IMR-90 (cell line): Measurements from ENCODE around the gene PCA3. TPM values are rescaled to one million over a fixed set of nuclear protein-coding genes. Genes with fewer than 3 reads are reported as not detected.

ENCODE experiments used
- ATAC-seq: fragments of 200-7000 bp; cut with Tn5 transposase; 2 replicates; pipeline ENCODE4 v1.9.1; 2020; ENCODE audit warnings: low read depth, mild to moderate bottlenecking, moderate library complexity
- BruUV-seq: library from RNA; stranded (reverse); fragments of 400-500 nt; replicated peaks from 2 replicates; lab custom pipeline; 2021; lab: Mats Ljungman, UMichigan
- CTCF ChIA-PET: fragments of 300-600 bp; formaldehyde crosslinking; extraction: SDS; loops from one replicate; lab custom pipeline; 2021; ENCODE audit warnings: antibody characterized with exemption; lab: Yijun Ruan, JAX
- POLR2A ChIA-PET: fragments of 300-600 bp; sonication (Branson Sonifier 250); formaldehyde crosslinking; loops from one replicate; lab custom pipeline; 2022; ENCODE audit warnings: antibody characterized with exemption; ENCODE audit not compliant: unreplicated experiment; lab: Charles Lee
- DNase-seq: peaks from one replicate; pipeline ENCODE4 v3.0.0; 2013
- H2AFZ ChIP-seq: replicated peaks from 2 replicates; pipeline ENCODE3; 2013; ENCODE audit warnings: low read length, mild to moderate bottlenecking; ENCODE audit not compliant: poor library complexity
- H2AK5ac ChIP-seq: 2 replicates; pipeline ENCODE4 v1.6.1; 2013; ENCODE audit warnings: low read depth, low read length, inconsistent platforms
- H2AK9ac ChIP-seq: replicated peaks from 2 replicates; pipeline ENCODE3; 2013; ENCODE audit warnings: mild to moderate bottlenecking, low read depth, low read length, moderate library complexity; ENCODE audit not compliant: poor library complexity
- H2BK120ac ChIP-seq: 2 replicates; pipeline ENCODE4 v1.6.1; 2013; ENCODE audit warnings: low read depth, low read length, inconsistent platforms
- H2BK15ac ChIP-seq: 3 replicates; pipeline ENCODE4 v1.6.1; 2013; ENCODE audit warnings: low read depth, low read length, inconsistent platforms
- H2BK20ac ChIP-seq: 2 replicates; pipeline ENCODE4 v1.6.1; 2013; ENCODE audit warnings: low read depth, mild to moderate bottlenecking, inconsistent platforms, low read length, moderate library complexity
- H2BK5ac ChIP-seq: 2 replicates; pipeline ENCODE4 v1.6.1; 2013; ENCODE audit warnings: mild to moderate bottlenecking, low read depth, low read length, inconsistent platforms; ENCODE audit not compliant: poor library complexity, severe bottlenecking
- H3K14ac ChIP-seq: replicated peaks from 2 replicates; pipeline ENCODE4 v1.6.1; 2013; ENCODE audit warnings: low read depth, low read length, inconsistent platforms
- H3K18ac ChIP-seq: 2 replicates; pipeline ENCODE4 v1.6.1; 2013; ENCODE audit warnings: low read depth, low read length, control low read depth
- H3K23ac ChIP-seq: 2 replicates; pipeline ENCODE4 v1.6.1; 2013; ENCODE audit warnings: low read depth, low read length, inconsistent platforms
- H3K27ac ChIP-seq: 2 replicates; pipeline ENCODE4 v1.5.1; 2013; ENCODE audit warnings: mild to moderate bottlenecking, control low read depth, low read length; ENCODE audit not compliant: insufficient read depth
- H3K27me3 ChIP-seq: 2 replicates; pipeline ENCODE4 v1.6.1; 2013; ENCODE audit warnings: low read length; ENCODE audit not compliant: control insufficient read depth, insufficient read depth
- H3K36me3 ChIP-seq: 2 replicates; pipeline ENCODE4 v1.6.1; 2013; ENCODE audit warnings: low read length, mixed read lengths; ENCODE audit not compliant: control insufficient read depth, insufficient read depth
- H3K4ac ChIP-seq: 2 replicates; pipeline ENCODE4 v1.6.1; 2013; ENCODE audit warnings: low read depth, low read length, inconsistent platforms
- H3K4me1 ChIP-seq: 2 replicates; pipeline ENCODE4 v1.6.1; 2013; ENCODE audit warnings: low read length, mixed read lengths; ENCODE audit not compliant: control insufficient read depth, insufficient read depth
- H3K4me2 ChIP-seq: 2 replicates; pipeline ENCODE4 v1.6.1; 2013; ENCODE audit warnings: low read depth, mild to moderate bottlenecking, control low read depth, low read length, moderate library complexity
- H3K4me3 ChIP-seq: 2 replicates; pipeline ENCODE4 v1.5.1; 2013; ENCODE audit warnings: low read depth, mild to moderate bottlenecking, control low read depth, low read length, moderate library complexity; ENCODE audit not compliant: insufficient read depth
- H3K56ac ChIP-seq: 2 replicates; pipeline ENCODE4 v1.6.1; 2013; ENCODE audit warnings: low read length, inconsistent platforms; ENCODE audit not compliant: insufficient read depth; ENCODE audit errors: extremely low read depth
- H3K79me1 ChIP-seq, 2 experiments: 2 replicates each; pipeline ENCODE4 v1.6.1; 2013; ENCODE audit warnings: low read length in 2 of 2, inconsistent platforms in 1 of 2, low read depth in 1 of 2
- H3K9ac ChIP-seq: 2 replicates; pipeline ENCODE4 v1.6.1; 2013; ENCODE audit warnings: low read depth, low read length, control low read depth
- H3K9me1 ChIP-seq: 2 replicates; pipeline ENCODE4 v1.6.1; 2013; ENCODE audit warnings: low read length, inconsistent platforms; ENCODE audit not compliant: insufficient read depth
- H3K9me3 ChIP-seq: 2 replicates; pipeline ENCODE4 v1.6.1; 2013; ENCODE audit warnings: low read length; ENCODE audit not compliant: control insufficient read depth, insufficient read depth
- H4K20me1 ChIP-seq: 2 replicates; pipeline ENCODE4 v1.6.1; 2013; ENCODE audit warnings: low read length, inconsistent platforms; ENCODE audit not compliant: insufficient read depth
- H4K5ac ChIP-seq: 2 replicates; pipeline ENCODE4 v1.6.1; 2013; ENCODE audit warnings: mild to moderate bottlenecking, low read depth, low read length, control low read depth
- H4K8ac ChIP-seq, 2 experiments: 2 replicates each; pipeline ENCODE4 v1.6.1; 2013; ENCODE audit warnings: low read depth in 2 of 2, low read length in 2 of 2, control low read depth in 1 of 2, inconsistent platforms in 1 of 2
- H4K91ac ChIP-seq: 2 replicates; pipeline ENCODE4 v1.6.1; 2013; ENCODE audit warnings: low read depth, low read length, inconsistent platforms; ENCODE audit not compliant: insufficient read depth
- CEBPB ChIP-seq: IDR thresholded peaks from 2 replicates; pipeline ENCODE4 v1.6.1; 2012; ENCODE audit warnings: low read depth, low read length, improper control_type of control experiment
- FOS ChIP-seq: fragments of 150-350 bp; IDR thresholded peaks from 2 replicates; pipeline ENCODE4 v1.6.1; 2016; ENCODE audit warnings: low read depth, low read length
- MXI1 ChIP-seq: IDR thresholded peaks from 2 replicates; pipeline ENCODE4 v1.6.1; 2012; ENCODE audit warnings: low read depth, mild to moderate bottlenecking, low read length, moderate library complexity, borderline replicate concordance
- POLR2A ChIP-seq: IDR thresholded peaks from 2 replicates; pipeline ENCODE4 v1.6.1; 2012; ENCODE audit warnings: mild to moderate bottlenecking, low read depth, low read length
- RAD21 ChIP-seq: IDR thresholded peaks from 2 replicates; pipeline ENCODE4 v1.6.1; 2012; ENCODE audit warnings: low read length, improper control_type of control experiment
- WGBS, 2 experiments: methylation state at CpG; one replicate each; pipeline versions ENCODE4 v1.1.5 to v1.1.7; 2013; ENCODE audit warnings: missing lambda C conversion rate in 2 of 2; ENCODE audit not compliant: insufficient read length in 1 of 2; ENCODE audit errors: extremely low coverage in 2 of 2; 5-methylcytosine and 5-hydroxymethylcytosine counted together
- dilution Hi-C: fragments of 300-500 bp; cut with HindIII; formaldehyde crosslinking; loops from one replicate; pipeline ENCODE4 v1.14.3; 2018; ENCODE audit warnings: low sequenced_read_pairs; ENCODE audit not compliant: unreplicated experiment
- in situ Hi-C: fragments of 300-500 bp; cut with MboI; formaldehyde crosslinking; loops from 3 replicates; pipeline ENCODE4 v1.14.3; 2019; ENCODE audit warnings: low sequenced_read_pairs, inconsistent platforms, mixed read lengths
- intact Hi-C: fragments of 100-400 bp; cut with micrococcal nuclease; formaldehyde crosslinking; loops from 2 replicates; pipeline ENCODE4 v1.10.0; 2022
- polyA plus RNA-seq, 3 experiments: library from polyadenylated mRNA; depleted of rRNA; stranded (reverse); fragments of >200 nt; gene quantifications; 2 replicates each; pipeline ENCODE4 v1.2.3, GENCODE V29; 2012; ENCODE audit warnings: low replicate concordance in 1 of 3
- total RNA-seq: library from RNA; depleted of rRNA; stranded (reverse); fragments of >200 nt; gene quantifications from 2 replicates; pipeline ENCODE4 v1.2.3, GENCODE V29; 2012
- TF ChIP-seq, protein P1 (sequence below): conservative IDR thresholded peaks from 2 replicates; pipeline ENCODE4 v1.5.1; 2012; ENCODE audit warnings: mild to moderate bottlenecking, low read depth, low read length, improper control_type of control experiment

PCA3 gene
- total and polyA plus RNA-seq, 2 of the 4 experiments (the other 2 are of a cell fraction): not detected

DNA sequence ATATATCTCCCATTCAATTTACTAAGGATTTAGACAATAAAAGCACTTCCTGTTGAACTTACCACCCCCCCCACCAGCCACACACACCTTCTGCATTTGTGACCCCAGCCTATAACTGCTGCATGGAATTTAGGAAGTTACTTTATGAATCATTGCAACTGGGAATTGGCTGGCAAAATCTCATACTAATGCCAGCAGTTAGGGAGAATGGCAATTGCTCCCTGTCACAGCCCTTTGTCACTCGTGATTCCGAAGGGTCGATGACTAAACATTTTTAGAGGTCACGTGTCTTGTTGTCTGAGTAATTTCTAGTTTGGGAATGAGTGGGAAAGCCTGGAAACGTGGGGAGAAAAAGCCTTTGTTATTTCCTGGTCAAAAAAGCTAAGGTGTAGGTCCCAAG, 46.6 kb upstream of the PCA3 start:
- Histone ChIP-seq H4K5ac (no peak overlapping the region), H3K18ac (no peak overlapping the region), H3K9me1 (no peaks in the 10 kb centered on the region), H3K4me3 (no peak overlapping the region), H3K4me2 (no peak overlapping the region), H3K4me1 (no peaks in the 10 kb centered on the region), H4K91ac (no peak overlapping the region), H3K9ac (no peak overlapping the region), H3K4ac (no peak overlapping the region), H2BK15ac (no peak overlapping the region), H2BK20ac (no peak overlapping the region), H3K9me3 (no peaks in the 10 kb centered on the region), H3K27me3 (no peaks in the 10 kb centered on the region; the same call in 1 of the 2 replicates), H3K27ac (no peak overlapping the region), H2AFZ (no peak overlapping the region), H3K79me1 (no peaks in the 10 kb centered on the region), H2AK5ac (no peak overlapping the region), H3K14ac (no peak overlapping the region), H2BK120ac (no peak overlapping the region), H2AK9ac (no peak overlapping the region), H2BK5ac (no peak overlapping the region), H3K56ac (no peak overlapping the region), H3K23ac (no peak overlapping the region), H4K8ac (no peak overlapping the region), H3K36me3 (no peaks in the 10 kb centered on the region), H4K20me1 (no peaks in the 10 kb centered on the region)
- intact Hi-C loops: no loop called here
- no peak for TF ChIP-seq MXI1
- TF ChIP-seq CEBPB: no peak
- no peak for TF ChIP-seq FOS
- no peak for TF ChIP-seq POLR2A
- TF ChIP-seq, protein P1, sequence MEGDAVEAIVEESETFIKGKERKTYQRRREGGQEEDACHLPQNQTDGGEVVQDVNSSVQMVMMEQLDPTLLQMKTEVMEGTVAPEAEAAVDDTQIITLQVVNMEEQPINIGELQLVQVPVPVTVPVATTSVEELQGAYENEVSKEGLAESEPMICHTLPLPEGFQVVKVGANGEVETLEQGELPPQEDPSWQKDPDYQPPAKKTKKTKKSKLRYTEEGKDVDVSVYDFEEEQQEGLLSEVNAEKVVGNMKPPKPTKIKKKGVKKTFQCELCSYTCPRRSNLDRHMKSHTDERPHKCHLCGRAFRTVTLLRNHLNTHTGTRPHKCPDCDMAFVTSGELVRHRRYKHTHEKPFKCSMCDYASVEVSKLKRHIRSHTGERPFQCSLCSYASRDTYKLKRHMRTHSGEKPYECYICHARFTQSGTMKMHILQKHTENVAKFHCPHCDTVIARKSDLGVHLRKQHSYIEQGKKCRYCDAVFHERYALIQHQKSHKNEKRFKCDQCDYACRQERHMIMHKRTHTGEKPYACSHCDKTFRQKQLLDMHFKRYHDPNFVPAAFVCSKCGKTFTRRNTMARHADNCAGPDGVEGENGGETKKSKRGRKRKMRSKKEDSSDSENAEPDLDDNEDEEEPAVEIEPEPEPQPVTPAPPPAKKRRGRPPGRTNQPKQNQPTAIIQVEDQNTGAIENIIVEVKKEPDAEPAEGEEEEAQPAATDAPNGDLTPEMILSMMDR: no peak
- TF ChIP-seq RAD21: no peak
- in situ Hi-C loops: loop anchor here (25.0 kb wide), 1 partner anchor 830 kb away; the partner anchor contains the start of gene PCSK5
- no CpG with 5 or more reads among the region's 5 CpGs for WGBS, 2 experiments
- POLR2A ChIA-PET: no interaction called here
- peak; percentile 4 for DNase-seq
- no TSS peak for BruUV-seq
- CTCF ChIA-PET: no interaction called here
- ATAC-seq: no peak
- dilution Hi-C loops: no loop called here
